Amygdala (tissue), 56 donors: ENCODE measurements around the gene COMMD10.
"Not testable (repeated sequence)": the region's sequence is repeated elsewhere in the genome, so short reads cannot be mapped to it uniquely, and the experiment has no call there.

ENCODE experiments used
- DNase-seq, 56 donors: peaks; one replicate each; lab custom pipeline; 2025; lab: John Stamatoyannopoulos, UW

The COMMD10 gene

DNA sequence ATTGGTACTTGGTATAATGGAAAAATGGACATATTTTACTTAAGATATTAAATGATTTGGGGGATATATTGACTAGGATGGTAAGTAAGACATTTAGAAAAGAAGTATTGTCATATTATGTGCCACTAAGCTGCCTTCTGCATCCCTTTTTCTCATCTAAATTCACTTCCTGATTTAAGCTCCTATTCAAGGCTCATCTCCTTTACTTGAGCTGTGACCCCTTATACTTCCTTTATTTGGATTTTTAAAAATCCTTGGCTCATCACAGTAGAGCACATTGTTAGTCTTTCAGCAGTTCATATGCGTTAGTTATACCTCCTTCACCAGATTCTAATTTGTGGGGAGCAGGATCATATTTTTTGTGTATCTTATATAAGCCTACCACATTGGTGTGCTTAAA, 6.6 kb downstream of the COMMD10 start:
- no peak for DNase-seq

DNA sequence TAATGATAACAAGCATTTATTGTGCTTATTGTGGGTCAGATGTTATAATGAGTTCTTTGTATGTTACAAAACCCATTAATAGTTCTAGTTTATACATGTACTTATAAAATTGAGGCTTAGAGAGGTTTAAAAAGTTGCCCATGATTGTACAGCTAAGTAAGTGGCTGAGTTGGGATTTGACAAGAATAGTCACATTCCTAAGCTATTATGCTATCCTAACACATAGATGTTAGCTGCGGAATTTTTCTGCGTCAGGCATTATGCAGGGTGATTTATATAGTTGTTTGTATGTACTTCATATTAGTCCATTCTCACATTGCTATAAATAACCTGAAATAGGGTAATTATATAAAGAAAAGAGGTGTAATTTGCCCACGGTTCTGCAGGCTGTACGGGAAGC, 12.5 kb downstream of the COMMD10 start:
- no peak for DNase-seq

DNA sequence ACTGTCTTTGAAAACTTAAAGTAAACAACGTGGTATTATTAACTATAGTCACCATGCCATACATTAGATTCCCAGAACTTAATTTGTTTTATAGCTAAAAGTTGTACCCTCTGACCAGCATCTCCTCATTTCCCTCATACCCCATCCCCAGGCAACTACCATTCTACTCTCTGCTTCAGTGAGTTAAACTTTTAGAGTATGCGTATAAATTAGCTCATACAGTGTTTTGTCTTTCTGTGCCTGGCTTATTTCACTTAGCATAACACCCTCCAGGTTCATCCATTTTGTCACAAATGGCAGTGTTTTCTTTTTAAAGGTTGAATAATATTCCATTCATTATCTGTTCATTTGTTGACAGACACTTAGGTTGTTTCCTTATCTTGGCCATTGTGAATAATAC, 14.2 kb downstream of the COMMD10 start:
- no peak for DNase-seq

DNA sequence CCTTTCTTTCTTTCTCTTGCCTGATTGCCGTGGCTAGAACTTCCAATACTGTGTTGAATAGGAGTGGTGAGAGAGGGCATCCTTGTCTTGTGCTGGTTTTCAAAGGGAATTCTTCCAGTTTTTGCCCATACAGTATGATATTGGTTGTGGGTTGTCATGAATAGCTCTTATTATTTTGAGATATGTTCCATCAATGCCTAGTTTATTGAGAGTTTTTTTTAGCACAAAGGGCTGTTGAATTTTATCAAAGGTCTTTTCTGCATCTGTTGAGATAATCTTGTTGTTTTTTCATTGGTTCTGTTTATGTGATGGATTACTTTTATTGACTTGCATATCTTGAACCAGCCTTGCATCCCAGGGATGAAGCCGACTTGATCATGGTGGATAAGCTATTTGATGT, 20.1 kb downstream of the COMMD10 start:
- not testable (repeated sequence) for DNase-seq

DNA sequence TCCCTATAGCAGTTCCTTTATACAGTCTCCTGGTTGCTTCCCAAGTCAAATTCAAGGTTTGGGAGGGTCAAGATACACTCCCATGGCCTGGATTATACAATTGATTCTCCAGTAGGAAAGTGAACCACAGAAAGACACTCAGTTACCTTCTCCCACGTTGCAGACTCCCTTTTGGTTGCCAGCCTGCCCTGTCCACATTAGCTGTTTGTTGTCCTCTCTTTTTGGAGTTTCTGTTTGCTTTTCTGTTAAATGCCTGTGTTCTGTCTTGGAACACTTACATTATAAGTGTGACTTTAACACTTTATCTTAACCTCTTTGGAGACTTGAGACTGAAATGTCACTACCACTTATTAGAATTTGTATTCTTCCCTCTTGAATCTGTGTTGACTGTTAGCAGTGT, 30.3 kb downstream of the COMMD10 start:
- DNase-seq = no peak

DNA sequence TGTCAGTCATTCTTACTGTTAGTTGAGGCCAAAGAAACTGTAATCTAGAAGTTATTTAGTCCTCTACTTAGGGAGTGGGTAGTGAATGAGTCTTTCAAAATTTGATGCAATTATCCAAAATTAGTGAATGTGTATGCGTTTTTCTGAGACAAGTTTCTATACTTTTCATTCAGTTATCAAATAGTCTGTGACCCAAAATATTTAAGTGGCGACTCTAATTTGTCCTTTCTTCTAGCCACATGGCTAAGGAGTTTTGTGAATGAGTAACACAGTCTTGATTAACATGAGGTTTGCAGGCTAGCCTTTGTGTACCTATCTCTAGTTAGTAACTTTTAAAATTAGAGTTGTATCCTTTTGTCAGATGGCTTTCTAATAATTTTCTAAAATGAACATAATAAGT, 45.6 kb downstream of the COMMD10 start:
- DNase-seq = no peak

DNA sequence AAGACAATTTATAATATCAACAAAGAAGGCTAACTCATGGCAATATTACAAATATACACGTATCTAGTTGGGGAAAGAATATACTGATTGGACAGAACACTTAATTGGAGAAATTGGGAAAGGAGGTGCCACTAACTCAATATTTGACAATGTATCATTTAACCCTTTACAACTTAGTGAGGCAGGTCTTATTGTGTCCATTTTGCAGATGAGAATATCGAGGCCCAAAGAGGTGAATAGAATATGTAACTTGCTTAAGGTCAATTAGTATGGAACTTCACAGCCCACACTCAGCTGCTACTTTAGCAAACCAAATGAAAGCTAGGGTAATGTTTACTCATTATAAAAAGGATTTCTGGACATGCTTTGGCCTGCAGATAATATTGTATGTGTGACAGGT, 46.2 kb downstream of the COMMD10 start:
- DNase-seq = no peak

DNA sequence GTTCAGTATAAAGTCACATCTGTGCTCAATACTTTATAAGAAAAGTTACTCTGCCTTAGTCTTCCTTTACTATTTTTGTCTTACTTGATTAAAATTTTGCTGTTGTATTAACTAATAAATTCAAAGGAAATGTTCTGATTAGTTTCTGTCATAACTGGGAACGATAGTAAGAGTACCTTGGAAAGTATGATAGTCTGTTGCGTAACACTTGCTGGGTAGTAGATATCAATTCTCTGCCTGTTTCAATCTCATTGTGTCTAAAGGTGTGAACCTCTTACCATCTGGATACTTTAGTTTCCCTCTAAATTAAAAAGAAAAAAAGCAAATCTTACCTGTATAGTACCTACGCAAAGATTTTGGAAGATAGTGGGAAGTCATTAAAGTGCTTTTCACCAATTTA, 48.5 kb downstream of the COMMD10 start:
- DNase-seq = no peak

DNA sequence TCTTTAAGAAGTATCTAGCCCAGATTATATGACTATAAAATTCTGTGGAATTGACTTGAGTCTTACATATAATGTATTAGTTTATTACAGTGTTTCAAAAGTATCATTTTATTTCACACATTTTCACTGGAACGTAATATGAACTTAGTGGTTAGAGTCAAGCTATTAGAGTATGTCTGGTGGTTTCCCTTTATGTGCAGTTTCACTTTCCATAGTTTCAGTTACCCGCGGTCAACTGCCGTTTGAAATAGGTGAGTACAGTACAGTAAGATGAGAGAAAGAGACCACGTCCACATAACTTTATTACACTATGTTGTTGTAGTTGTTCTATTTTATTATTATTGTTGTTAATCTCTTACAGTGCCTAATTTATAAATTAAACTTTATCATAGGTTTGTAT, 50.5 kb downstream of the COMMD10 start:
- DNase-seq = no peak

DNA sequence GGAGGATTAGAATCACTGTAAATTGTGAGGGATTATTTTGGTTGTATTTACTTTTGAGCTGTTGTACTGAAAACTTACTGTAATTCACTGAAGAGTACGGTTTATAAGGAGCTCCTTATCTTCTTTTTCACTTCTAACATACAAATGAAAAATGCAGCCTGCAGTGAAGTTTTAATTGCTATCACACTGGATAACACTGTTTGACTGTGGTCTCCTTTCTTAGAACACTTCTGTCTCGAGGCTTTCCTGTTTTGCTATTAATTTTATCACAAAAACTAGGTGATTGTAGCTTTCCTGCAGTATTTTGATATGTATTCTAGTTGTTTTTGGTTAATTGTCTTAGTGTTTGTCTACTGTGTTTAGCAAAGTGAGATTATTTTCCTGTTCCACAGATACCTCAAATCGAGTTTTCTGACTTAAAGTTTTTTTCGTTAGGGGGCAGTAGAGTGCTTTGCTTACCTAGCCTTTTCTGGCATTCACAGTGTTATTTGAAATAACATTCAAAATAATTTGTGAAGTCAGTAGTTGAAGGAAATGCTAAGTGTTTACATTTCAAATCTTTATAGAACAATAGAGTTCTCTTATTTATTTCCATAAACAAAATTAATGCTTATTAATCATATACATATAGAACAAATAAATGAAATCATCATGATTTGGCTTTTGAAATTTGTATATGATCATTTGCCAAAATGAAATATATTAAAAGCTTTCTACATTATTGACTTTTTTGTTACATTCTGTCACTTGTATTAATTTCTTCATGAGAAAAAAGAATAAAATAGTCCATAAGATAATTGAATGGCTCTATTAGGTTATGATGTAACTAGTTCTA, 52.9 kb downstream of the COMMD10 start:
- peak in 4 of 56 donors; percentile 1 to 38 (median 4) for DNase-seq

DNA sequence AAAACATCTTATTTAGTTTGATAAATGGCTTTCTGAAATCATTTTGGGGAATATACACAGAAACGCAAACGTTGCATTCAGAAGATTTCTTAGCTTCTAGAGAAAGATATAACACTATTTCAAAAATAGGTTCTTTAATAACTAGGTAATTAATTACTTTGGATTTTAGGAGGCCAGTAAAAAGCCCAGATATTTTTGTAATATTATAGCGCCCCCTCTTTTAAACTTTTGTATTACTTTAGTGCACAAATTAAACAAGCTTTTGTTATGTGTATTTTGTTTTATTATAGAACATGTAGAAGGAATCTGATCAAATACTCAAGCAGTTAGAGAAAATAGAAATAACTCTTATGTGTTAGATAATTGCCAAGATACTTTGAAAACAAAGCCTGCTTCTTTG, 57.7 kb downstream of the COMMD10 start:
- no peak for DNase-seq

DNA sequence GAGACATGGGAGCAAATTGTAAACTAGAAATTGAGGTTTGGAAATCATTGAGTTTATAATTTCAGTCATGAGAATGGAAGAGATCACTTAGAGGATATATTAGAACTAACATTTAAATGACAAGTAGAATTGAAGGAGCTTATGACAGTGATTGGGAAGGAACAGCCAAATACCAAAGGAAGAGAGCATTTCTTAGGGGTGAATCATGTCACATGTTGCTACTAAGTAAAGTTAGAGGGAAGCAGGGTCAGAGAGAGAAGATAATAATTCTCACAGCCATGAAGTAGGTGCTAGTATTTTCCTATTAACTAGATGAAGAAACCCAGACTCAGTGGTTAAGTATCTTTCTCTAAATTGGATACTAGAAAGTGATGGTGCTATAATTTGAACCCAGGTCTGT, 59.3 kb downstream of the COMMD10 start:
- DNase-seq = no peak

DNA sequence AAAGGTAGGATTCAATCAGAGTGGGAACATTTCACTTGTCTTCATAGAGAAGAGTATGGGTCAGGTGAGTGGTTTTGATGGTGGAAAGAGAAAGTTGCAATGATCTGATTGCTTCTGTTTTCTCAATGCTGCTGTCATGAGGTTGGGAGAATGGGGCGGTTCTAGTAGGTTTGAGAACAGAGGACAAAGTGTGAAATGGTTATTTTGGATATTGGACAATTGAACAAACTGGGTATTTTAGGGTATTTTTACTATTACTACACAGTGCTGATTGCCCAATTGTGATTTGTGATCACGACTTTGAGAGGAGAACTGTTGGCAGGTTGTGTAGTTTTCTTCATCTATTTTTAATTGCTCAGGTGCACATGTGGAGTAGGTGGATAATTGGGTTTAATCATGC, 60.2 kb downstream of the COMMD10 start:
- DNase-seq = no peak

DNA sequence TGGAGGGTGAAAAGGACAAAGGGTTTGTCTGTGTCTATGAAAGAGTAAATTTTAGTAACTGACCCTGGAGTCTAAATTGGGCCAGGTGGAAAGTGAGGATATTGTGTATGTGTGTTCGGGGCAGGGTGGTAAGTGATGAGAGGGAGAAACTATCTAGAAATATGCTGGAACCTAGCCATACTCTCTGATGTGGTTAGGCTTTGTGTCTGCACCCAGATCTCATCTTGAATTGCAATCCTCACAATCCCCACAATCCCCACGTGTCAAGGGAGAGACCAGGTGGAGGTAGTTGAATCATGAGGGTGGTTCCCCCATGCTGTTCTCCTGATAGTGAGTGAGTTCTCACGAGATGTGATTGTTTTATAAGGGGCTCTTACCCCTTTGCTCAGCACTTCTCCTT, 60.6 kb downstream of the COMMD10 start:
- no peak for DNase-seq

DNA sequence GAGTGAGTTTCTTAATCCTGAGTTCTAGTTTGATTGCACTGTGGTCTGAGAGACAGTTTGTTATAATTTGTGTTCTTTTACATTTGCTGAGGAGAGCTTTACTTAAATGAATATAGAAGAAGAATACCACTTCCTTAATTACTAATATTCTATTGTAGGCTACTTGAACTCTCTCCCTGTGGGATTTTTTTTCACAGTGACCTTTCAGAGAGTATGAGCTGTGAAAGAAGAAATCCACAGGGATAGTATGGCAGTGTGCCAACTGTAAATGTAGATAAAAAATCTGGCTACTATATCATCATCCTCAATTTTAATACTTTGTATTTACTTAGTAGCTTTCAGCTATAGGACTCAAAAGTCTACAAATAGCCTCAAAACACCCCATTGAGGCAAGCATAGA, 67.3 kb downstream of the COMMD10 start:
- DNase-seq = no peak

DNA sequence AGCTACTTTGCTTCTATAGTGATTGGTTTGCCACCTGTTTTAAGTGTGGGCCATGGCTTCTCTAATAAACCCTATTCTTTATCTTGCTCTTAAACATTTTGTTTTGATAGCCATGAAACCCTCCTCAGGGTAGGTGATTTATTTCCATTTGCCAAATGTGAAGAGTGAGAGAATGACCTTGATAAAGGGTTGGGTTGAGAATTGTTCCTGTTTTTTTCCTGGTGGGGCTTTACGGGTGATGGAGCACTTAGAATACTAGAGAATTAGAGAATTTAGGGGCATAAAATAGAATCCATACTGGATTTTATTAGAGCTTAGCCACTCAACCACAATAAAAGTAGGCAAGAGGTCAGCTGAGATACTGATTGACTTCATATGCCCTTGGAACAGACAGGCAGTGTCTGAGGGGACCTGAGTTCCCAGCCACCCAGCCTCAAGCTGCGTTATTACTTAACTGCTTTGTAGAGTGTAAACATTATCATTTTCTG, 68.9 kb downstream of the COMMD10 start:
- no peak for DNase-seq

DNA sequence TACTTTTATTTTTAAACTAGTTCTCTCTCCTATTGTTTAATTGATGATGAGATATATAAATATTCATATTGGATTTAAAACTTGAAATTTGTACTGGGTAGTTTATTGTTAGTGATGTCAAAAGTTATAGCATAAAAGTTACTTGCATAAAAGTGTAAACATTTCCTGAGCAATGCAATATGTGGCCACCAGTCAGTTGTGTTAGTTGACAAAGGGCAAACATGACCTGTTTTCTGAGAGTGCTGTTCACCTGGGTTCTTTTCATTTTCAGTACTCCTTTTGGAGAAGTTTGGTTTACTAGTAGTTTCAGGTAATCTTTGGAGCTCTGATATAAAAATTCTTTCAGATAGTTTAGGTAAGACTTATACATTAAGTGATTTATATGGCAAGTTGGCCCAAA, 69.4 kb downstream of the COMMD10 start:
- no peak for DNase-seq

DNA sequence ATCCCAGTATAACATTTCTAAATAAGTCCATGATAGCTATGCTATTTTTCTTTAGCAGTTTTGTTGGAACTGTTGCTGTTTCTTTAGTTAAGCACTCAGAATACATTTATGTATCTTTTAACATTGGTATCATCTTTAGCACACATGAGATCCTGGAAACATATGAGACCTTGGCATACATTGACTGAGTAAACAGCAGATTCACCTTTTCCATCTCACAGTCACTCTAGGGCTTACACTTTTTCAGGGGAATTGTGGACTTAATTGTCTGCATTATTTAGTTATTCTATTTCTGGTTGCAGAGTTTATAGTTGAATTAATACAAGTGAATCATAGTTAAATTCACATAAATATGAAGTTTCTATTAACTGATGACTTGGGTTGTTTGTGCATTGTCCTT, 70.1 kb downstream of the COMMD10 start:
- no peak for DNase-seq

DNA sequence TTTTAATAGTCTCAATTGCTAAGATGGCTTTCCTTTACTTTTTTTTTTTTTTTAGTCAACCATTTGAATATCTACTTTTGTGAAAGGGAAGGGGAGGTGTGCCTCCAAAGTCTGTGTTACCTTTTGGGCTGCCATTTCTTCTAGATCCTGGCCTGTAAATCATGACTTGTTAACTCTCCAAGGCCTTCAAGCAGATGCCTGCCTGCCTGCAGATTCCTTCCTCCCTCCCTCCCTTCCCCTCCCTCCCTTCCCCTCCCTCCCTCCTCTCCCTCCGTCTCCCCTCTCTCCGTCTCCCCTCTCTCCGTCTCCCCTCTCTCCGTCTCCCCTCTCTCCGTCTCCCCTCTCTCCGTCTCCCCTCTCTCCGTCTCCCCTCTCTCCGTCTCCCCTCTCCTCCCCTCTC, 73.1 kb downstream of the COMMD10 start:
- no peak for DNase-seq

DNA sequence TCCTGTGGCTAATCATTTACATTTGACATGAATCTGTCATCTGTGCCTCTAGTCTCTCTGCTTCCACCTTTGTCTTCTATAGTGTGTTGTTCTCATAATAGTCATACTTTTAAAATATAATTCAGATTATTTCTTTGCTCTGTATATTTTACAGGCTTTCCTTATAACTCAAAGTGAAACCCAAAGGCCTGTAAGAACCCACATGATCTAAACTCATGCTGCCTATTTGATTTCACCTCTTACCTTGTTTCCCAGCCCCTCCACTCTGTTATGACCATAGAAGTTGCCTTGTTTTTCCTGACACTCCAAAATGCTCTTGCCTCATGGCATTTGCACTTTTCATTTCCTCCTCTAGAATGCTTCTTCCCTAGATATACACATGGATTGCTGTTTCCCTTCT, 74.2 kb downstream of the COMMD10 start:
- no peak for DNase-seq

DNA sequence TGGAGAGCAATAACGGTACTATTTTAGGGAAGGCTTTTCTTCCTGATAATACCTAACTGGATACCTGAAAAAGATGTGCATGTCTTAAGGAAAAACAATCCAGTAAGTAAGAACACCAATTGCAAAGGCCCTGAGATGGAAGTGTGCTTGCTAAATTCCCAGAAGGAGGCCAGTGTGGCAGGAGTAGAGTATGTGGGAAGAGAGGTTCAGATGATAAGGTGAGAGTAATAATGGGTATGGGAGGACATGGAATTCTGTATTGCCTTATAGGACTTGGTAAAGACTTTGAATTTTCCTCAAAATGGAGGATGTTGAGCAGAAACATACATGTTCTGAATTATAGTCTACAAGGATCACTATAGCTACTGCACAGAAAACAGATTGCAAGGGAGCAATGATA, 89.3 kb downstream of the COMMD10 start:
- no peak for DNase-seq

DNA sequence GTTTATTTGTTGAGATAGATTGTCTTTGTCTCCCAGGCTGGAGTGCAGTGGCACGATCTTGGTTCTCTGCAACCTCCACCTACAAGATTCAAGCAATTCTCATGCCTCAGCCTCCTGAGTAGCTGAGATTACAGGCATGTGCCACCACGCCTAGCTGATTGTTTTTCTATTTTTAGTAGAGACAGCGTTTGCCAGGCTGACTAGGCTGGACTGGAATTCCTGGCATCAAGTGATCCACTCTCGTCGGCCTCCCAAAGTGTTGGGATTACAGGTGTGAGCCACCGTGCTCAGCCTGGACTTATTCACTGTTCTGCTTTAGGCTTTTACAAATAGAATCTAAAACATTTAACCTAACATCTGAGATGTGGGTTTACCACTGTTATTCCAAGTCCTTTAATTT, 91.3 kb downstream of the COMMD10 start:
- no peak for DNase-seq

DNA sequence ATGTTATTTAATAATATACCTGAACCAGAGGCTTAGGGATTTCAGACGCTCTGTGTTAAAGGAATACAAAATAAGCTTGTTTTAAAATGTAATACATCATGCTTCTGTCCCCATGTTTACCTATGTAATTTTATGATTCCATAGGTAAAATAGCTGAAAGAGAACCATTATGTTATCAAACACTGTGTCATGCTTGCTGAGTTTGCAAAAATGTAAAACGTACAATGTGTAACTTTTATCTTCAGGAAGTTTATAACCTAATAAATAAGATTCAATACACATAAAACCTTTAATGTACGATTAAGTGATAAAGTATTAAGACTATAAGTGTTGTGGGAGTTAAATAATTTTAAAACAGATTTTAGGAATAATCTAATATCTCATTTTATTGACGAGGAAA, 94.1 kb downstream of the COMMD10 start:
- no peak for DNase-seq
